ENCODE results near the gene FAM50A. TPM values are rescaled to one million over a fixed set of nuclear protein-coding genes. Genes with fewer than 3 reads are reported as not detected.

Gene FAM50A
- total RNA-seq, 1 donor from 2014 or later, result 68.8 TPM

DNA sequence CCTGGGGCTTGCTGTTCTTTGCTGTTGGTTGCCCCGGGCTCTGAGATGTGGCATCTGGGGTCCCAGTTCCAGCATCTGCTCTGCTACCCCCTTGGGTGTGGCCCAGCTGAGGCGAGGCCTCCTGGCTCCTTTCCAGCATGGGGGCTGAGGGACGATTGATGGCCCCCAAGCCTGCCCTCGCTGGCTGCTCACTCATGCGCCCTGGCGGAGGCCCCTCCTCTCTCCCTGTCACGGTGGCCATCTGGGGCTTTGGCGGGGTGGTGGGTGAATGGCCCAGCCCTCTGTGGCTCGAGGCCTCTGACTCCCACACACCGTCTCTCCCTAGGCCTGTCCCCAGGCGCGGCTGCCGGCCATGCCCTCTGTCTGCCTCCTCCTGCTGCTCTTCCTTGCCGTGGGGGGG lies 15.9 kb downstream of the FAM50A start:
- peaks cover 3% of the 10 kb centered on the region for H3K36me3 Mint-ChIP-seq (ENCODE audit: low read depth)
- H3K4me3 Mint-ChIP-seq, result peak overlapping the region; percentile 88
- TF ChIP-seq, protein P1, sequence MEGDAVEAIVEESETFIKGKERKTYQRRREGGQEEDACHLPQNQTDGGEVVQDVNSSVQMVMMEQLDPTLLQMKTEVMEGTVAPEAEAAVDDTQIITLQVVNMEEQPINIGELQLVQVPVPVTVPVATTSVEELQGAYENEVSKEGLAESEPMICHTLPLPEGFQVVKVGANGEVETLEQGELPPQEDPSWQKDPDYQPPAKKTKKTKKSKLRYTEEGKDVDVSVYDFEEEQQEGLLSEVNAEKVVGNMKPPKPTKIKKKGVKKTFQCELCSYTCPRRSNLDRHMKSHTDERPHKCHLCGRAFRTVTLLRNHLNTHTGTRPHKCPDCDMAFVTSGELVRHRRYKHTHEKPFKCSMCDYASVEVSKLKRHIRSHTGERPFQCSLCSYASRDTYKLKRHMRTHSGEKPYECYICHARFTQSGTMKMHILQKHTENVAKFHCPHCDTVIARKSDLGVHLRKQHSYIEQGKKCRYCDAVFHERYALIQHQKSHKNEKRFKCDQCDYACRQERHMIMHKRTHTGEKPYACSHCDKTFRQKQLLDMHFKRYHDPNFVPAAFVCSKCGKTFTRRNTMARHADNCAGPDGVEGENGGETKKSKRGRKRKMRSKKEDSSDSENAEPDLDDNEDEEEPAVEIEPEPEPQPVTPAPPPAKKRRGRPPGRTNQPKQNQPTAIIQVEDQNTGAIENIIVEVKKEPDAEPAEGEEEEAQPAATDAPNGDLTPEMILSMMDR (conservative IDR thresholded peaks at IDR 0.05), result no peak
- H3K27ac Mint-ChIP-seq (ENCODE audit: unreplicated experiment), result no peak overlapping the region
- no peak for DNase-seq (ENCODE audit: low read depth, low spot score)
- no peaks in the 10 kb centered on the region for H3K27me3 Mint-ChIP-seq (ENCODE audit: low read depth)
- no peaks in the 10 kb centered on the region for H3K9me3 Mint-ChIP-seq
- peaks cover 5% of the 10 kb centered on the region for H3K4me1 Mint-ChIP-seq

DNA sequence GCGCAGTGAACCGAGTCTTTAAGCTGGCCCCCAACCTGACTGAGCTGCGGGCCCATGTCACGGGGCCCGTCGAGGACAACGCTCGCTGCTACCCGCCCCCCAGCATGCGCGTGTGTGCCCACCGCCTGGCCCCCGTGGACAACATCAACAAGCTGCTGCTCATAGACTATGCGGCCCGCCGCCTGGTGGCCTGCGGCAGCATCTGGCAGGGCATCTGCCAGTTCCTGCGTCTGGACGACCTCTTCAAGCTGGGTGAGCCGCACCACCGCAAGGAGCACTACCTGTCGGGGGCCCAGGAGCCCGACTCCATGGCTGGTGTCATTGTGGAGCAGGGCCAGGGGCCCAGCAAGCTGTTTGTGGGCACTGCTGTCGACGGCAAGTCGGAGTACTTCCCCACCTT lies 16.4 kb downstream of the FAM50A start:
- Mint-ChIP-seq H3K27ac (ENCODE audit: unreplicated experiment) (no peak overlapping the region), H3K4me3 (peak overlapping the region; percentile 88), H3K4me1 (peaks cover 5% of the 10 kb centered on the region), H3K36me3 (ENCODE audit: low read depth) (peaks cover 3% of the 10 kb centered on the region), H3K27me3 (ENCODE audit: low read depth) (no peaks in the 10 kb centered on the region), H3K9me3 (no peaks in the 10 kb centered on the region)
- DNase-seq (ENCODE audit: low read depth, low spot score), result no peak
- TF ChIP-seq, protein P1 (conservative IDR thresholded peaks at IDR 0.05), result no peak

DNA sequence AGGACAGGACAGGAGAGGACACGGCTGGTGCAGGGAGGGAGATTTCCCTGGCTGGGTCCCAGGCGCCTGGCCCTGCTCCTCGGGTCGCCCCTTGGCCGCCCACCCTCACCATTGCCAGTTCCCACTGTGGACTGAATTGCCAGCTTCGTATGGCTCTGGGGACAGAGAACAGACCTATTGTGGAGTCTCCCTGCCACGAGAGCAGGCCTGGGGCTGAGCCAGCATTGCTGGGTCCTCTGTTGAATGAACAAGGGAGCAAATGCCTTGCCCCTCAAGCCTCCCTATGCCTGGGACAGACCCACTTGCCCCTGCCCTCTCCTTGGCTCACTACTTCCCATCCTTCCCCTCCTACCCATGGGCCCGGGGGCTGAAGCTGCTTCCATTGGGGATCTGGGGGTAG lies 18.5 kb downstream of the FAM50A start:
- peaks cover 1% of the 10 kb centered on the region for H3K4me1 Mint-ChIP-seq
- peaks cover 1% of the 10 kb centered on the region for H3K36me3 Mint-ChIP-seq (ENCODE audit: low read depth)
- no peaks in the 10 kb centered on the region for H3K9me3 Mint-ChIP-seq
- H3K27ac Mint-ChIP-seq (ENCODE audit: unreplicated experiment), result no peak overlapping the region
- DNase-seq (ENCODE audit: low read depth, low spot score), result no peak
- H3K27me3 Mint-ChIP-seq (ENCODE audit: low read depth), result no peaks in the 10 kb centered on the region
- TF ChIP-seq, protein P1 (conservative IDR thresholded peaks at IDR 0.05), result no peak
- no peak overlapping the region for H3K4me3 Mint-ChIP-seq

DNA sequence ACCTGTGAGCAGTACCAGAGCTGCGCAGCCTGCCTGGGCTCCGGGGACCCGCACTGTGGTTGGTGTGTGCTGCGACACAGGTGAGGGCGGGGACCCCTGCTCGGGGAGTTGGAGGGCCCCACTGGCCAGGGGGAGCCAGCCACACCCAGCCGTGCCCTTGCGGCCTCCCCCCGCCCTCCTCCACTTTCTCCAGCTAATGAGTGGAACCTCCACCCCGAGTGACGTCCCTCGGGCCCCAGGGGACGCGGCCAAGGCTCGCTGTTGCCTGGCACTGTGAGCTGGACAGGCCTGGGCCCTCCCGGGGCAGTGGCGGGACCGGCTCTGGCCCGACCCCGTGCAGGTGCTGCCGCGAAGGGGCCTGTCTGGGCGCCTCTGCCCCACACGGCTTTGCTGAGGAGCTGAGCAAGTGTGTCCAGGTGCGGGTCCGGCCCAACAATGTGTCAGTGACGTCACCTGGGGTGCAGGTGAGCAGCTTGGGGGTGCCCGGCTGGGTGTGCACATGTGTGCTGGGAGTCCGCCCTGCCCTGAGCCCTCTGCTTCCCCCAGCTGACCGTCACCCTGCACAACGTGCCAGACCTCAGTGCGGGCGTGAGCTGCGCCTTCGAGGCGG lies 19.8 kb downstream of the FAM50A start:
- H3K36me3 Mint-ChIP-seq (ENCODE audit: low read depth), result no peaks in the 10 kb centered on the region
- no peaks in the 10 kb centered on the region for H3K27me3 Mint-ChIP-seq (ENCODE audit: low read depth)
- DNase-seq (ENCODE audit: low read depth, low spot score), result no peak
- H3K27ac Mint-ChIP-seq (ENCODE audit: unreplicated experiment), result no peak overlapping the region
- no peak overlapping the region for H3K4me3 Mint-ChIP-seq
- TF ChIP-seq, protein P1 (conservative IDR thresholded peaks at IDR 0.05), result no peak
- H3K9me3 Mint-ChIP-seq, result no peaks in the 10 kb centered on the region
- no peaks in the 10 kb centered on the region for H3K4me1 Mint-ChIP-seq

DNA sequence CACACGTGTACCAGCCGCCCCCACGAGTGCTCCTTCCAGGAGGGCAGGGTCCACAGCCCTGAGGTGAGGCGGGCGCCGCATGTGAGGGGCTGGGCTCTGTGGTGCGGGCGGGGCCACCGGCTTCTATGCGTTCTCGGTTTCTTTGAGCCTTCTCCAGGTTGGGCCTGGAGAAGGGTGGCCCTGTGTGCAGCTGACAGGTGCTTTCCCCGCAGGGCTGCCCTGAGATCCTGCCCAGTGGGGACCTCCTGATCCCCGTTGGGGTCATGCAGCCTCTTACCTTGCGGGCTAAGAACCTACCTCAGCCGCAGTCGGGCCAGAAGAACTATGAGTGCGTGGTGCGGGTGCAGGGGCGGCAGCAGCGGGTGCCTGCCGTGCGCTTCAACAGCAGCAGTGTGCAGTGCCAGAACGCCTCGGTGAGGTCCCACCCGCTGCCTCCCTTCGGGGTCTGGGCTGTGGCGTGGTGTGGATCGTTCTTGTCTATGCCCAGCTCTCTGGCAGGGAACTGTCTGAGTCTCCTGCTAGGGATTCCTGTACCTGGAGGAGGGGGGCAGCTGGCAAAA lies 20.9 kb downstream of the FAM50A start:
- Mint-ChIP-seq H3K27me3 (ENCODE audit: low read depth) (no peaks in the 10 kb centered on the region), H3K4me3 (no peak overlapping the region), H3K9me3 (no peaks in the 10 kb centered on the region), H3K4me1 (no peaks in the 10 kb centered on the region), H3K36me3 (ENCODE audit: low read depth) (no peaks in the 10 kb centered on the region), H3K27ac (ENCODE audit: unreplicated experiment) (no peak overlapping the region)
- DNase-seq (ENCODE audit: low read depth, low spot score), result no peak
- TF ChIP-seq, protein P1 (conservative IDR thresholded peaks at IDR 0.05), result no peak
